Measurements from ENCODE around the gene CAMTA1. TPM values are rescaled to one million over a fixed set of nuclear protein-coding genes. Genes with fewer than 3 reads are reported as not detected.

The CAMTA1 gene
- polyA plus RNA-seq, 1 of the 3 experiments (the other 2 are of a cell fraction), result 63.1 TPM

GRCh38 chr1:7257225-7257624 is 472.0 kb downstream of the CAMTA1 start:
- ChIA-PET CTCF (no interaction called here), POLR2A (no interaction called here)
- H3K27ac ChIP-seq (ENCODE audit: low read depth in 2 of 2, low read length in 1 of 2), result no peak overlapping the region
- H3K9me3 ChIP-seq, result no peaks in the 10 kb centered on the region
- no peak overlapping the region for H3K4me3 ChIP-seq (ENCODE audit: low read depth in 2 of 2, low read length in 1 of 2)
- no peaks in the 10 kb centered on the region for H3K9me2 ChIP-seq
- no peaks in the 10 kb centered on the region for H4K20me1 ChIP-seq (ENCODE audit: insufficient read depth)
- H3K4me1 ChIP-seq (ENCODE audit: control insufficient read depth in 1 of 2, insufficient read depth in 2 of 2, low read depth in 1 of 2, low read length in 1 of 2), result peaks cover 0 to 25% of the 10 kb centered on the region in 2 experiments; a peak in 1 of 4 replicates
- no peaks in the 10 kb centered on the region for H3K79me2 ChIP-seq (ENCODE audit: insufficient read depth)
- H3K36me3 ChIP-seq (replicated peaks in 1 of 2; ENCODE audit: control insufficient read depth in 1 of 2, insufficient read depth in 2 of 2, low read length in 1 of 2), result no peaks in the 10 kb centered on the region
- no peak for DNase-seq
- no peak for TF ChIP-seq RAD21 (IDR thresholded peaks at IDR 0.05; ENCODE audit: low read length)
- no peak for TF ChIP-seq IRF3 (IDR thresholded peaks at IDR 0.05; ENCODE audit: low read depth, low read length)
- no peak for TF ChIP-seq YY1 (IDR thresholded peaks at IDR 0.05; ENCODE audit: low read depth)
- TF ChIP-seq RCOR1 (IDR thresholded peaks at IDR 0.05; ENCODE audit: low read length), result no peak
- H2AFZ ChIP-seq (ENCODE audit: low read depth), result no peak overlapping the region
- 89% methylated on average over 10 of the region's 10 CpGs for WGBS (ENCODE audit: low lambda C conversion rate)
- no peaks in the 10 kb centered on the region for H3F3A ChIP-seq (replicated peaks; ENCODE audit: insufficient read depth)
- H3K27me3 ChIP-seq (ENCODE audit: insufficient read depth), result no peaks in the 10 kb centered on the region
- H3K9ac ChIP-seq, result no peak overlapping the region
- H3K4me2 ChIP-seq, result no peak overlapping the region

GRCh38 chr1:7258589-7259135 is 473.4 kb downstream of the CAMTA1 start:
- Histone ChIP-seq H3K4me2 (no peak overlapping the region), H3K27me3 (ENCODE audit: insufficient read depth) (no peaks in the 10 kb centered on the region), H3K9ac (no peak overlapping the region), H3F3A (replicated peaks; ENCODE audit: insufficient read depth) (no peaks in the 10 kb centered on the region), H3K9me2 (no peaks in the 10 kb centered on the region), H3K4me3 (ENCODE audit: low read depth in 2 of 2, low read length in 1 of 2) (no peak overlapping the region), H4K20me1 (ENCODE audit: insufficient read depth) (no peaks in the 10 kb centered on the region), H3K36me3 (replicated peaks in 1 of 2; ENCODE audit: control insufficient read depth in 1 of 2, insufficient read depth in 2 of 2, low read length in 1 of 2) (no peaks in the 10 kb centered on the region), H3K9me3 (no peaks in the 10 kb centered on the region), H3K79me2 (ENCODE audit: insufficient read depth) (no peaks in the 10 kb centered on the region), H3K4me1 (ENCODE audit: control insufficient read depth in 1 of 2, insufficient read depth in 2 of 2, low read depth in 1 of 2, low read length in 1 of 2) (peaks cover 0 to 24% of the 10 kb centered on the region in 2 experiments; a peak in 2 of 4 replicates), H3K27ac (ENCODE audit: low read depth in 2 of 2, low read length in 1 of 2) (no peak overlapping the region), H2AFZ (ENCODE audit: low read depth) (no peak overlapping the region)
- ChIA-PET POLR2A (no interaction called here), CTCF (no interaction called here)
- no peak for DNase-seq
- TF ChIP-seq RCOR1 (IDR thresholded peaks at IDR 0.05; ENCODE audit: low read length) (no peak), YY1 (IDR thresholded peaks at IDR 0.05; ENCODE audit: low read depth) (no peak), FOXM1 (IDR thresholded peaks at IDR 0.05; ENCODE audit: low read depth) (no peak), USF1 (IDR thresholded peaks at IDR 0.05; ENCODE audit: borderline replicate concordance, low read depth) (no peak), MXI1 (IDR thresholded peaks at IDR 0.05; ENCODE audit: low read depth, low read length) (no peak), FOXJ3 (CRISPR knock-in tag; IDR thresholded peaks at IDR 0.05) (no peak), JUND (IDR thresholded peaks at IDR 0.05) (no peak), ZBTB33 (IDR thresholded peaks at IDR 0.05; ENCODE audit: borderline replicate concordance, low read depth) (no peak), RFX5 (IDR thresholded peaks at IDR 0.05; ENCODE audit: low read length) (no peak), FOSL2 (IDR thresholded peaks at IDR 0.05; ENCODE audit: borderline replicate concordance, low read depth) (no peak), TAF1 (IDR thresholded peaks at IDR 0.05; ENCODE audit: borderline replicate concordance, low read depth, low read length) (no peak), POLR2AphosphoS5 (IDR thresholded peaks at IDR 0.05; ENCODE audit: low read depth, low read length) (no peak), IRF3 (IDR thresholded peaks at IDR 0.05; ENCODE audit: low read depth, low read length) (no peak), GATA2 (CRISPR knock-in tag; IDR thresholded peaks at IDR 0.05) (no peak), ELF1 (IDR thresholded peaks at IDR 0.05) (no peak), NFIC (IDR thresholded peaks at IDR 0.05; ENCODE audit: borderline replicate concordance) (no peak), MEF2A (IDR thresholded peaks at IDR 0.05; ENCODE audit: borderline replicate concordance, low read depth) (no peak), CHD2 (IDR thresholded peaks at IDR 0.05; ENCODE audit: low read length, partially characterized antibody) (no peak), EZH2phosphoT487 (IDR thresholded peaks at IDR 0.05; ENCODE audit: borderline replicate concordance, low read depth) (no peak)
- 93% methylated on average over 19 of the region's 19 CpGs for WGBS (ENCODE audit: low lambda C conversion rate)
